Measurements from ENCODE around the gene YAP1.

The YAP1 gene

DNA sequence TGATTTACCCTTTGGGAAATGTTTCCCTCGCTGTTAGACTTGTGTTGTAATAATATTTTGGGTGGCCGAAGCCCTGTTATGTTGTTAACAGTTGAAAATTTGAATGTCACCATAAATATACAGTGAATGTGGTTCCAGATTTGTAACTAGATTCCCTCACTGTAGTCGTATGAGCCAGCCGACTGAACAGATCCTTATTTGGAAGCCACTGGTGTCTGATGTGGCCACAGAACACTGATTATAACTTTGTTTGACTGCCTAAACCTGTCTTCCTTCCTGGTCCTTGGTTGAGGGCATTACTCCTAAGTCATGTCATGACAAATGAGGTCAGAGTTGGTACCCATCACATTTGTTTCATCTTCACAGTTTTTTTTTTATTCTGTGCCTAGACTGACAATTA is 45.4 kb downstream of the YAP1 start:
- H3K4me3 ChIP-seq (ENCODE audit: insufficient read depth, low read depth, low read length): no peak overlapping the region
- WGBS, 2 experiments: 92 to 94% methylated on average over 4 of the region's 4 CpGs
- no peaks in the 10 kb centered on the region for H3K9me3 ChIP-seq (ENCODE audit: control insufficient read depth, low read length)
- no peaks in the 10 kb centered on the region for H3K27me3 ChIP-seq (ENCODE audit: control insufficient read depth, insufficient read depth, low read length, poor library complexity, severe bottlenecking)
- no peak overlapping the region for H3K27ac ChIP-seq (ENCODE audit: insufficient read depth, low read depth, low read length, poor library complexity, severe bottlenecking)
- no peaks in the 10 kb centered on the region for H3K4me1 ChIP-seq (ENCODE audit: control insufficient read depth, insufficient read depth, low read length)
- no peaks in the 10 kb centered on the region for H3K36me3 ChIP-seq (ENCODE audit: control insufficient read depth, insufficient read depth, low read length)

DNA sequence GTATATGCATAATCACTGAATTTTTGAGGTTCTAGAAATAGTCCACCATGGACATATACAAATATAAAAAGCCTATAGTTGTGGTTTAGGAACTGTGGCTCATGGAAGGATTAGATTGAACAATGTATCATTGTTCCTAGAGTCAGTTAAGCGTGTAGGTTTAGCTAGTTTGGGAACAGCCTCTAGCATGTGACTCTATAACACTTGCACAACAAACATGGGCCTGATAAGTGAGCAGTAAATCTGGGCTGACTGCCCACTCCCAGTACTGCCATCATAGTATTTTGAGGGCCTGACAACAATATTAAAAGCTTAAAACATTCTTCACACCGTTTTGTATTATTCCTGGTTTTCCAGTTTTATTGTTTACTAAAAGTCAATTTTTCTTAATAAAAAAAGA is 47.0 kb downstream of the YAP1 start:
- Histone ChIP-seq H3K27me3 (ENCODE audit: control insufficient read depth, insufficient read depth, low read length, poor library complexity, severe bottlenecking) (no peaks in the 10 kb centered on the region), H3K9me3 (ENCODE audit: control insufficient read depth, low read length) (no peaks in the 10 kb centered on the region), H3K4me3 (ENCODE audit: insufficient read depth, low read depth, low read length) (no peak overlapping the region), H3K36me3 (ENCODE audit: control insufficient read depth, insufficient read depth, low read length) (no peaks in the 10 kb centered on the region), H3K4me1 (ENCODE audit: control insufficient read depth, insufficient read depth, low read length) (no peaks in the 10 kb centered on the region), H3K27ac (ENCODE audit: insufficient read depth, low read depth, low read length, poor library complexity, severe bottlenecking) (no peak overlapping the region)
- 97 to 100% methylated on average over 1 to 2 of the region's 2 CpGs for WGBS, 2 experiments

DNA sequence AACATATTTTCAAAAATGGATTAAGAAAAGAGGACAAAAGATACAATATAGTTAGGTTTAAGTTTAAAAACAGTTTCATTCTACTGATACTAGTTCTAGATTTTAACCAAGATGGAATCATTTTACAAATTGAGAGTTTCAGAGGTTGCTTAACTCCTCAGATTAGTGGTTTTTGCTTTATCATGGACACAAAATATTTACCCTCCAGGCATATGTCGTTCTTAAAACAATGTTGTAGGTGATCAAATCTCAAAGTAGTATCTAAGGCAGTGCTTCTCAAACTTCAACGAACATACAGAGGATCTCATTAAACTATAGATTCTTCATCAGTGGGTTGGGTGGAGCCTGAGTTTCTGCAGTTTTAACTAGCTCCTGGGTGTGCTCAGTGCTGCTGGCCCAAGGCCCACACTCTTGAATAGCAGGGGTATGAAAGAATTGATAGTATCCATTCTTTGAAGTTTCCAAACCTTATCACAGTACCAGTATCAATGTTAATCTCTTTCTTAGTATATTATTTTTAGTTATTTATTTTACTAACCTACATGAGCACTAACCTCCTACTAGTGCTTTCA is 48.0 kb downstream of the YAP1 start:
- no peaks in the 10 kb centered on the region for H3K27me3 ChIP-seq (ENCODE audit: control insufficient read depth, insufficient read depth, low read length, poor library complexity, severe bottlenecking)
- WGBS, 2 experiments: 78 to 92% methylated on average over 1 to 2 of the region's 2 CpGs
- H3K27ac ChIP-seq (ENCODE audit: insufficient read depth, low read depth, low read length, poor library complexity, severe bottlenecking): no peak overlapping the region
- H3K9me3 ChIP-seq (ENCODE audit: control insufficient read depth, low read length): no peaks in the 10 kb centered on the region
- H3K36me3 ChIP-seq (ENCODE audit: control insufficient read depth, insufficient read depth, low read length): no peaks in the 10 kb centered on the region
- no peaks in the 10 kb centered on the region for H3K4me1 ChIP-seq (ENCODE audit: control insufficient read depth, insufficient read depth, low read length)
- H3K4me3 ChIP-seq (ENCODE audit: insufficient read depth, low read depth, low read length): no peak overlapping the region

DNA sequence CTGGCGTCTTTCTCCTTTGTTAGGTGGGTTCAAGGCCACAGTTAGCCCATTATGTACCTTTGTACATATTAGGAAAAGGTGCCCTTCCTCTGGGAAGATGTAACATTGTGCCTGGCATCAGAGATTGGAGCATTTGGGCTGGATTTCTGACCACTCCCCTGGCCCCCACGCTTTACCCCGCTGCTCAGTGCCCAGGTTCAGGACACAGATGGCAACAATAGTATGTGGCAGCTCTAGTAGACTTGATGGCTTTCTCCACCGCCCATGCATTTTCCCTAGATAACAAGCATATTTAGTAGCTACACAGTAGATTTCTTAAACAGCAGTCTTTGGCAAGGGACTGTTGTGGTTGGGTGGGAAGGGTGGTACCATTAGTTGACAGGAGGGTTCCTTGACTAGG is 53.1 kb downstream of the YAP1 start:
- H3K27ac ChIP-seq (ENCODE audit: insufficient read depth, low read depth, low read length, poor library complexity, severe bottlenecking): no peak overlapping the region
- H3K36me3 ChIP-seq (ENCODE audit: control insufficient read depth, insufficient read depth, low read length): no peaks in the 10 kb centered on the region
- H3K9me3 ChIP-seq (ENCODE audit: control insufficient read depth, low read length): no peaks in the 10 kb centered on the region
- H3K27me3 ChIP-seq (ENCODE audit: control insufficient read depth, insufficient read depth, low read length, poor library complexity, severe bottlenecking): no peaks in the 10 kb centered on the region
- no peak overlapping the region for H3K4me3 ChIP-seq (ENCODE audit: insufficient read depth, low read depth, low read length)
- WGBS, 2 experiments: 92 to 94% methylated on average over 3 to 4 of the region's 4 CpGs
- H3K4me1 ChIP-seq (ENCODE audit: control insufficient read depth, insufficient read depth, low read length): no peaks in the 10 kb centered on the region

DNA sequence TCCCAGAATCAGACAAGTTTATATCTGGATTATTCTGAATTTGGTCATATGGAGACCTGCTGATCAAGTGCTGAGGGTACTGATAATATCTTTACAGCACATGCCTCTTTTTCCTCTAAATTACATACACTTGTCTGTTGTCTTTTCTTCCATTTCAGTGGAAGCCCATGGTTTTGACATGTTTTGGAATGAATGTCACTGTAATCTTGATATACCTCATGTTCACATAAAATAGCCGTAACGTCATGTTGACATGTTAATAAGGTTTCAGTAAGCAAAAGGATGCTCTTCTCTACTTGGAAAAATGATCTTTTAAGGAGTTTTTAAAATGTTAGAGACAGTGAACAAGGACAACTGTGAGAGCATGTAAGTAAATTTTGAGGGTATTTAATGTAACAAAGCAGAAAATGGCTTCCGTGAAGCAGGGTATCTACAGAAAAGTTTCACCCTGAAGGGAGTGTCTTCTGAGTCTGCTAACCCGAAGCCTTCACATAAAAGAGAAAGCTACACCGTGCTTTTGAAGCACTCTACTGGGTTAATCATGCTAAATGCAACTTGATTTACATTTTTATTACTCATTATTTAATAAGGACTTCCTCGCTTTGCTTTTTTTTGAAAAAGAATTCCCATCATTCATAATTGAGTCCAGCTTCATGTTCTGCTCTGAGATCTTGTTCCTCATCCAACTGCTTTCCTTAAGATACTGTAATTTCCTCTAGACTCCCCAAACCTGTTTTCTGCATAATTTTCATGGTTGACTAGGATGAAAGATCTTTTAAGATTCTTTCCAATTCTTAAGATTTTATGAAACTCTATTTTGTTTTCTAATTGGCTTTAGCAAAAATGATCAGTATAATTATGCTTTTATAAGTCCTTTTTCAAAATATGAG is 56.2 kb downstream of the YAP1 start:
- H3K27ac ChIP-seq (ENCODE audit: insufficient read depth, low read depth, low read length, poor library complexity, severe bottlenecking): no peak overlapping the region
- no peaks in the 10 kb centered on the region for H3K27me3 ChIP-seq (ENCODE audit: control insufficient read depth, insufficient read depth, low read length, poor library complexity, severe bottlenecking)
- H3K4me3 ChIP-seq (ENCODE audit: insufficient read depth, low read depth, low read length): no peak overlapping the region
- H3K36me3 ChIP-seq (ENCODE audit: control insufficient read depth, insufficient read depth, low read length): no peaks in the 10 kb centered on the region
- no peaks in the 10 kb centered on the region for H3K4me1 ChIP-seq (ENCODE audit: control insufficient read depth, insufficient read depth, low read length)
- WGBS, 2 experiments: 92% methylated on average over 6 of the region's 6 CpGs
- no peaks in the 10 kb centered on the region for H3K9me3 ChIP-seq (ENCODE audit: control insufficient read depth, low read length)

DNA sequence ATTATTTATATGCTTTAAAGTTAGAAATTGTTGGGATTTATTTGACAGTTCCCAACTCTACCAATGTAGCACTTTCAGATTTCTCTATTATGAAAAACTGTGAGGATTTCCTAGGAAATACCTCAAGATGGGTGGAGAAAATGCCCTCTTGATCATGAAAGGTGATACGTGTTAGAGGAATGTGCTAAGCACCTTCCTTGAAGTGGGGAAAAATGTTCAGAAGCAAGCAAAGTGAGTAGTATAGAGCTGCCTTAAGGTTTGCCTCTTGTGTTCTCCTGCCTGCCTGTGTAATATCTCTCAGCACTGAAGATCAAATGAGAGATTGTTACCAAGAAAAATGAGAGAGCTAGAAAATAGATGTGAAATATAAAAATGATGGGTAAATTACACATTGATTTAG is 58.2 kb downstream of the YAP1 start:
- no peaks in the 10 kb centered on the region for H3K36me3 ChIP-seq (ENCODE audit: control insufficient read depth, insufficient read depth, low read length)
- no peak overlapping the region for H3K4me3 ChIP-seq (ENCODE audit: insufficient read depth, low read depth, low read length)
- no peaks in the 10 kb centered on the region for H3K9me3 ChIP-seq (ENCODE audit: control insufficient read depth, low read length)
- no peak overlapping the region for H3K27ac ChIP-seq (ENCODE audit: insufficient read depth, low read depth, low read length, poor library complexity, severe bottlenecking)
- no peaks in the 10 kb centered on the region for H3K4me1 ChIP-seq (ENCODE audit: control insufficient read depth, insufficient read depth, low read length)
- no peaks in the 10 kb centered on the region for H3K27me3 ChIP-seq (ENCODE audit: control insufficient read depth, insufficient read depth, low read length, poor library complexity, severe bottlenecking)
- 72 to 87% methylated on average over 1 of the region's 1 CpG for WGBS, 2 experiments

DNA sequence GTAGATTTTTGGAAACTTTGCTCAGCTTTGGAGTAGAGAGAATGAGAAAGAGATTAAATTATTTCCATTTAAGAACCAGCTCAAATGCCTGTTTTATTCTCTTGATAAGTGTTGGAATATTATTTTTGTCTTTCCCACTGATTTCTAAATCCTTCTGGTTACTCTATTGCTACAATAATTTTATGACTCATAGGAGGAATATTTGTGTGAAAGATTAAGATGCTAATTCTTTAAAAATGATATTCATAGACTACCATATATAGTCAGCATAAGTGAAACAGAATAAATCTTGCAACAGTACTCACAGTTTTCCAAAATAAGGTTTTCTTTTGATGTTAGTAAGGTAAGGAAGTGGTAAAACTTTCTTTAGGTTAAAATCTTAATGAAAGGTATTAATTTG is 60.9 kb downstream of the YAP1 start:
- no peaks in the 10 kb centered on the region for H3K27me3 ChIP-seq (ENCODE audit: control insufficient read depth, insufficient read depth, low read length, poor library complexity, severe bottlenecking)
- H3K27ac ChIP-seq (ENCODE audit: insufficient read depth, low read depth, low read length, poor library complexity, severe bottlenecking): no peak overlapping the region
- H3K4me1 ChIP-seq (ENCODE audit: control insufficient read depth, insufficient read depth, low read length): no peaks in the 10 kb centered on the region
- H3K36me3 ChIP-seq (ENCODE audit: control insufficient read depth, insufficient read depth, low read length): no peaks in the 10 kb centered on the region
- H3K4me3 ChIP-seq (ENCODE audit: insufficient read depth, low read depth, low read length): no peak overlapping the region
- H3K9me3 ChIP-seq (ENCODE audit: control insufficient read depth, low read length): no peaks in the 10 kb centered on the region

DNA sequence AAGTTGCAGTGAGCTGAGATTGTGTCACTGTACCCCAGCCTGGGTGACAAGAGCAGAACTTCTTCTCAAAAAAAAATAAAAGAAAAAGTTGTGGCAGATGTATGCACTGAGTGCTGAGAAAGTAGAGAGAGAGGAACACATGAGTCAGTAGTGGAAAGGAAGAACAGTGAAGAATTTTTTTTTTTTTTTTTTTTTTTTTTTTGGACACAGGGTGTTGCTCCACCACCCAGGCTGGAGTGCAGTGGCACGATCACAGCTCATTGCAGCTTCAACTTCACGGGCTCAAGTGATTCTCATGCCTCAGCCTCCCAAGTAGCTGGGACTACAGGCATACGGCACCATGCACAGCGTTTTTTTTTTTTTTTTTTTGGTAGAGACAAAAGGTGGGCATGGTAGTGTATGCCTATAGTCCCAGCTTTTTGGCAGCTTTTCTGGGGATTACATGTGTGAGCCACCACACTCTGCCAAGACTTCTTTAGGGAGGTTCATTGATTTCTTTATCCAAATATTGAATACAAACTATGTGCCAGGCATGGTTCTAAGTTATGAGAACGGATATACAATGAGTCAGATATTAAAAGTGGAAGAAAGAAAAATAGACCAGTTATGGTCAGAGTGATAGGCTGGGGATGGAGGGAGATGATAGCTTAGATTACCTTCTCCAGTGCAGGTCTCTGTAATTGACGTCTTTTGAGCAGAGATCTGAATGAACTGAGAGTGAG is 62.0 kb downstream of the YAP1 start:
- Histone ChIP-seq H3K36me3 (ENCODE audit: control insufficient read depth, insufficient read depth, low read length) (no peaks in the 10 kb centered on the region), H3K9me3 (ENCODE audit: control insufficient read depth, low read length) (no peaks in the 10 kb centered on the region), H3K4me1 (ENCODE audit: control insufficient read depth, insufficient read depth, low read length) (no peaks in the 10 kb centered on the region), H3K27ac (ENCODE audit: insufficient read depth, low read depth, low read length, poor library complexity, severe bottlenecking) (no peak overlapping the region), H3K27me3 (ENCODE audit: control insufficient read depth, insufficient read depth, low read length, poor library complexity, severe bottlenecking) (no peaks in the 10 kb centered on the region), H3K4me3 (ENCODE audit: insufficient read depth, low read depth, low read length) (no peak overlapping the region)
- 90 to 92% methylated on average over 4 of the region's 6 CpGs for WGBS, 2 experiments

DNA sequence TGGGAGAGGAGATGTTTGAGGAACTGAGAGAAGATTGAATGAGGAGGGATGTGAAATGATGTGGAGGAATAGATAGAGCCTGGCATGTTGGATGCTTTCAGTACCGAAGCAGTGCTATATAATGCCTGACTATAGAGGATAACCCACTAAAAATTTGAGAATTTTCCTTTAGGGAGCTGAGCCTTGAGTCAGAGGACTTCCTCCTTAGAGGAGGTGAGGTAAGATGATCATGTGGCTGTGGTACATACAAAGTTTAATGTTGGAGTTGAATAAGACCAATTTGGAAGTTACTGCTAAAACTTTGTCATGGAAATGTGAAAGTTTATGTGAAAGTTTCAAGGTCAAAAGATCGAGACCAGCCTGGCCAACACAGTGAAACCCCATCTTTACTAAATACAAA is 66.9 kb downstream of the YAP1 start:
- WGBS, 2 experiments: 93 to 100% methylated on average over 1 to 2 of the region's 2 CpGs
- no peak overlapping the region for H3K27ac ChIP-seq (ENCODE audit: insufficient read depth, low read depth, low read length, poor library complexity, severe bottlenecking)
- peaks cover 13% of the 10 kb centered on the region for H3K36me3 ChIP-seq (ENCODE audit: control insufficient read depth, insufficient read depth, low read length)
- no peaks in the 10 kb centered on the region for H3K27me3 ChIP-seq (ENCODE audit: control insufficient read depth, insufficient read depth, low read length, poor library complexity, severe bottlenecking)
- H3K4me3 ChIP-seq (ENCODE audit: insufficient read depth, low read depth, low read length): no peak overlapping the region
- H3K4me1 ChIP-seq (ENCODE audit: control insufficient read depth, insufficient read depth, low read length): no peaks in the 10 kb centered on the region
- no peaks in the 10 kb centered on the region for H3K9me3 ChIP-seq (ENCODE audit: control insufficient read depth, low read length)

DNA sequence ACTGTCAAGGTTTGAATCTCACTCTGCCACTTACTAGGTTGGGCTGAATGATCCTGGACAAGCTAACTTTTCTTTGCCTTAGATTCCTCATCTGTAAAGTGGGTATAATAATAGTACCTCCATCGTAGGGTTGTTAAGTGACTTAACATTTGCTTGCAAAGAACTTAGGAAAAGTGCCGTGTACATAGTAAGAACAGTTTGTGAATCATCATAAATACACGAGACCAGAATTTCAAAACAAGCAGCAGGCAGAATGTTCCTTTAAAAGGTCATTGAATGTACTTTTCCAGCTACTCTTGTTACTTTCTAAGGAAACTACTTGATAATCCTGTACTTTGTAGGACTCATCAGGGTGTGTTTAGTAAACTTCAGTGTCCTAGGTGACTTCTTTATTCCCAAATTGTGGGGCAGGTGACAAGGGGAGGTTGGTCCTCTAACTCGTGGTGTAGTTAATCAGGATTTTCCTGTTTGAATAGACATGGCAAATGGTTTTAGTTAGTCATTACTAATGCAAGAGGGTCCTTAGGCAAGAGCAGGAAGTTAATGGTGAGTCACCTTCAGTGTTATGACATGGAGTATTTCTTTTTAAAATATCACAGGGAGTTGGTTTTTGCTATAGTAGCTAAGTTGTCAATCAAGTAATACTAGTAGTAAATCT is 67.9 kb downstream of the YAP1 start:
- 95% methylated on average over 4 of the region's 4 CpGs for WGBS, 2 experiments

More for the DNA sequence above, 67.9 kb downstream of the YAP1 start:
- no peaks in the 10 kb centered on the region for H3K9me3 ChIP-seq (ENCODE audit: control insufficient read depth, low read length)
- H3K4me1 ChIP-seq (ENCODE audit: control insufficient read depth, insufficient read depth, low read length): no peaks in the 10 kb centered on the region
- no peak overlapping the region for H3K27ac ChIP-seq (ENCODE audit: insufficient read depth, low read depth, low read length, poor library complexity, severe bottlenecking)
- peaks cover 13% of the 10 kb centered on the region for H3K36me3 ChIP-seq (ENCODE audit: control insufficient read depth, insufficient read depth, low read length)
- H3K4me3 ChIP-seq (ENCODE audit: insufficient read depth, low read depth, low read length): no peak overlapping the region
- no peaks in the 10 kb centered on the region for H3K27me3 ChIP-seq (ENCODE audit: control insufficient read depth, insufficient read depth, low read length, poor library complexity, severe bottlenecking)
